LoVo (cell line): ENCODE data around the gene MED27.
A peak's percentile ranks its signal among the peaks of the same experiment; 100 is the strongest.

ENCODE experiments used
- DNase-seq: peaks from one replicate; pipeline ENCODE4 v3.0.0-alpha.2; 2016; ENCODE audit warnings: low spot score

The MED27 gene

GRCh38 chr9:132079391-132080091 is at the start of gene MED27:
Gene MED27, minus strand, starts transcription at chr9:132079867. Its CDS starts 23 bp downstream, at chr9:132079844.
- DNase-seq: peak; percentile 88

GRCh38 chr9:132127888-132128534 is 48.3 kb upstream of the MED27 start:
- DNase-seq: no peak

GRCh38 chr9:132126680-132127236 is 47.1 kb upstream of the MED27 start:
- DNase-seq: no peak

- no peak for DNase-seq
Measured at GRCh38 chr9:132125944-132126679, 46.4 kb upstream of the MED27 start.

GRCh38 chr9:132125361-132125760 is 45.7 kb upstream of the MED27 start:
- no peak for DNase-seq

GRCh38 chr9:132124800-132125199 is 45.1 kb upstream of the MED27 start:
- DNase-seq: no peak

- no peak for DNase-seq
Measured at GRCh38 chr9:132121021-132121420, 41.4 kb upstream of the MED27 start.

- no peak for DNase-seq
Measured at GRCh38 chr9:132117694-132118093, 38.0 kb upstream of the MED27 start.

- DNase-seq: no peak
Measured at GRCh38 chr9:132116583-132116982, 36.9 kb upstream of the MED27 start.

- peak; percentile 54 for DNase-seq
Measured at GRCh38 chr9:132114102-132114707, 34.5 kb upstream of the MED27 start.

- DNase-seq: no peak
Measured at GRCh38 chr9:132109291-132109690, 29.6 kb upstream of the MED27 start.

- DNase-seq: no peak
Measured at GRCh38 chr9:132108728-132109127, 29.1 kb upstream of the MED27 start.

GRCh38 chr9:132099741-132100407 is 20.2 kb upstream of the MED27 start:
- DNase-seq: no peak

GRCh38 chr9:132099167-132099566 is 19.5 kb upstream of the MED27 start:
- DNase-seq: no peak

- DNase-seq: no peak
Measured at GRCh38 chr9:132094314-132094791, 14.7 kb upstream of the MED27 start.

- no peak for DNase-seq
Measured at GRCh38 chr9:132090771-132091170, 11.1 kb upstream of the MED27 start.

- DNase-seq: no peak
Measured at GRCh38 chr9:132087438-132088030, 7.9 kb upstream of the MED27 start.

GRCh38 chr9:132082188-132082587 is 2.5 kb upstream of the MED27 start:
- no peak for DNase-seq

GRCh38 chr9:132078699-132079356 is 839 bp downstream of the MED27 start:
- no peak for DNase-seq

GRCh38 chr9:132077881-132078698 is 1.6 kb downstream of the MED27 start:
- DNase-seq: no peak
